ENCODE data around the gene COTL1.
A peak's percentile ranks its signal among the peaks of the same experiment; 100 is the strongest.
"Not testable (repeated sequence)": the region's sequence is repeated elsewhere in the genome, so short reads cannot be mapped to it uniquely, and the experiment has no call there.

COTL1 gene

GRCh38 chr16:84625556-84625955 lies 7.7 kb upstream of the COTL1 start:
- H3K4me3 ChIP-seq (ENCODE audit: low read length), result no peak overlapping the region
- no peaks in the 10 kb centered on the region for H3K4me1 ChIP-seq (ENCODE audit: control insufficient read depth, low read depth, low read length)
- H3K27me3 ChIP-seq (ENCODE audit: control insufficient read depth, insufficient read depth, low read length), result no peaks in the 10 kb centered on the region
- no peaks in the 10 kb centered on the region for H3K9me3 ChIP-seq (ENCODE audit: control insufficient read depth, low read depth, low read length)
- no peak overlapping the region for H3K27ac ChIP-seq (ENCODE audit: low read length)
- H3K9ac ChIP-seq (ENCODE audit: low read length), result no peak overlapping the region
- H3K36me3 ChIP-seq (ENCODE audit: control insufficient read depth, low read depth, low read length), result no peaks in the 10 kb centered on the region

- not testable (repeated sequence) for H3K27ac ChIP-seq (ENCODE audit: low read length); H3K9ac ChIP-seq (ENCODE audit: low read length); H3K4me3 ChIP-seq (ENCODE audit: low read length); H3K36me3 ChIP-seq (ENCODE audit: control insufficient read depth, low read depth, low read length); H3K9me3 ChIP-seq (ENCODE audit: control insufficient read depth, low read depth, low read length); H3K4me1 ChIP-seq (ENCODE audit: control insufficient read depth, low read depth, low read length)
- H3K27me3 ChIP-seq (ENCODE audit: control insufficient read depth, insufficient read depth, low read length), result peaks cover 11% of the 10 kb centered on the region
Measured at GRCh38 chr16:84620913-84621312, 3.0 kb upstream of the COTL1 start.

- peak overlapping the region; percentile 69 for H3K9ac ChIP-seq (ENCODE audit: low read length)
- H3K27me3 ChIP-seq (ENCODE audit: control insufficient read depth, insufficient read depth, low read length), result peaks cover 11% of the 10 kb centered on the region
- no peaks in the 10 kb centered on the region for H3K9me3 ChIP-seq (ENCODE audit: control insufficient read depth, low read depth, low read length)
- H3K4me3 ChIP-seq (ENCODE audit: low read length), result peak overlapping the region; percentile 34
- H3K36me3 ChIP-seq (ENCODE audit: control insufficient read depth, low read depth, low read length), result no peaks in the 10 kb centered on the region
- H3K27ac ChIP-seq (ENCODE audit: low read length), result peak overlapping the region; percentile 47
- H3K4me1 ChIP-seq (ENCODE audit: control insufficient read depth, low read depth, low read length), result peaks cover 8% of the 10 kb centered on the region
Measured at GRCh38 chr16:84618581-84619460, 943 bp upstream of the COTL1 start.

- no peaks in the 10 kb centered on the region for H3K9me3 ChIP-seq (ENCODE audit: control insufficient read depth, low read depth, low read length)
- H3K36me3 ChIP-seq (ENCODE audit: control insufficient read depth, low read depth, low read length), result no peaks in the 10 kb centered on the region
- H3K27ac ChIP-seq (ENCODE audit: low read length), result no peak overlapping the region
- H3K9ac ChIP-seq (ENCODE audit: low read length), result peak overlapping the region; percentile 10
- peaks cover 10% of the 10 kb centered on the region for H3K4me1 ChIP-seq (ENCODE audit: control insufficient read depth, low read depth, low read length)
- H3K27me3 ChIP-seq (ENCODE audit: control insufficient read depth, insufficient read depth, low read length), result peaks cover 11% of the 10 kb centered on the region
- H3K4me3 ChIP-seq (ENCODE audit: low read length), result peak overlapping the region; percentile 77
Measured at GRCh38 chr16:84617041-84617790, 662 bp downstream of the COTL1 start.

GRCh38 chr16:84616515-84616914 lies 1.4 kb downstream of the COTL1 start:
- H3K4me1 ChIP-seq (ENCODE audit: control insufficient read depth, low read depth, low read length), result peaks cover 10% of the 10 kb centered on the region
- H3K9ac ChIP-seq (ENCODE audit: low read length), result peak overlapping the region; percentile 10
- H3K36me3 ChIP-seq (ENCODE audit: control insufficient read depth, low read depth, low read length), result no peaks in the 10 kb centered on the region
- H3K27me3 ChIP-seq (ENCODE audit: control insufficient read depth, insufficient read depth, low read length), result peaks cover 11% of the 10 kb centered on the region
- H3K27ac ChIP-seq (ENCODE audit: low read length), result no peak overlapping the region
- no peaks in the 10 kb centered on the region for H3K9me3 ChIP-seq (ENCODE audit: control insufficient read depth, low read depth, low read length)
- H3K4me3 ChIP-seq (ENCODE audit: low read length), result peak overlapping the region; percentile 77

GRCh38 chr16:84614968-84615813 lies 2.7 kb downstream of the COTL1 start:
- Histone ChIP-seq H3K4me1 (ENCODE audit: control insufficient read depth, low read depth, low read length) (peaks cover 10% of the 10 kb centered on the region), H3K9ac (ENCODE audit: low read length) (no peak overlapping the region), H3K36me3 (ENCODE audit: control insufficient read depth, low read depth, low read length) (no peaks in the 10 kb centered on the region), H3K9me3 (ENCODE audit: control insufficient read depth, low read depth, low read length) (no peaks in the 10 kb centered on the region), H3K27me3 (ENCODE audit: control insufficient read depth, insufficient read depth, low read length) (peaks cover 11% of the 10 kb centered on the region), H3K27ac (ENCODE audit: low read length) (no peak overlapping the region), H3K4me3 (ENCODE audit: low read length) (no peak overlapping the region)

GRCh38 chr16:84614623-84614967 lies 3.3 kb downstream of the COTL1 start:
- H3K4me1 ChIP-seq (ENCODE audit: control insufficient read depth, low read depth, low read length), result peaks cover 10% of the 10 kb centered on the region
- no peaks in the 10 kb centered on the region for H3K9me3 ChIP-seq (ENCODE audit: control insufficient read depth, low read depth, low read length)
- H3K9ac ChIP-seq (ENCODE audit: low read length), result no peak overlapping the region
- peaks cover 11% of the 10 kb centered on the region for H3K27me3 ChIP-seq (ENCODE audit: control insufficient read depth, insufficient read depth, low read length)
- no peaks in the 10 kb centered on the region for H3K36me3 ChIP-seq (ENCODE audit: control insufficient read depth, low read depth, low read length)
- H3K27ac ChIP-seq (ENCODE audit: low read length), result no peak overlapping the region
- H3K4me3 ChIP-seq (ENCODE audit: low read length), result no peak overlapping the region

GRCh38 chr16:84614073-84614459 lies 3.8 kb downstream of the COTL1 start:
- Histone ChIP-seq H3K9me3 (ENCODE audit: control insufficient read depth, low read depth, low read length) (no peaks in the 10 kb centered on the region), H3K4me1 (ENCODE audit: control insufficient read depth, low read depth, low read length) (peaks cover 7% of the 10 kb centered on the region), H3K36me3 (ENCODE audit: control insufficient read depth, low read depth, low read length) (no peaks in the 10 kb centered on the region), H3K4me3 (ENCODE audit: low read length) (no peak overlapping the region), H3K27ac (ENCODE audit: low read length) (no peak overlapping the region), H3K9ac (ENCODE audit: low read length) (no peak overlapping the region), H3K27me3 (ENCODE audit: control insufficient read depth, insufficient read depth, low read length) (peaks cover 11% of the 10 kb centered on the region)

- Histone ChIP-seq H3K9me3 (ENCODE audit: control insufficient read depth, low read depth, low read length) (no peaks in the 10 kb centered on the region), H3K27me3 (ENCODE audit: control insufficient read depth, insufficient read depth, low read length) (peaks cover 11% of the 10 kb centered on the region), H3K27ac (ENCODE audit: low read length) (no peak overlapping the region), H3K9ac (ENCODE audit: low read length) (no peak overlapping the region), H3K36me3 (ENCODE audit: control insufficient read depth, low read depth, low read length) (no peaks in the 10 kb centered on the region), H3K4me3 (ENCODE audit: low read length) (no peak overlapping the region), H3K4me1 (ENCODE audit: control insufficient read depth, low read depth, low read length) (peaks cover 2% of the 10 kb centered on the region)
Measured at GRCh38 chr16:84613408-84614072, 4.3 kb downstream of the COTL1 start.

GRCh38 chr16:84612686-84613085 lies 5.2 kb downstream of the COTL1 start:
- Histone ChIP-seq H3K27me3 (ENCODE audit: control insufficient read depth, insufficient read depth, low read length) (peaks cover 11% of the 10 kb centered on the region), H3K27ac (ENCODE audit: low read length) (no peak overlapping the region), H3K4me3 (ENCODE audit: low read length) (no peak overlapping the region), H3K36me3 (ENCODE audit: control insufficient read depth, low read depth, low read length) (no peaks in the 10 kb centered on the region), H3K4me1 (ENCODE audit: control insufficient read depth, low read depth, low read length) (peaks cover 2% of the 10 kb centered on the region), H3K9me3 (ENCODE audit: control insufficient read depth, low read depth, low read length) (no peaks in the 10 kb centered on the region), H3K9ac (ENCODE audit: low read length) (no peak overlapping the region)

- H3K9ac ChIP-seq (ENCODE audit: low read length), result no peak overlapping the region
- no peak overlapping the region for H3K4me3 ChIP-seq (ENCODE audit: low read length)
- peaks cover 2% of the 10 kb centered on the region for H3K4me1 ChIP-seq (ENCODE audit: control insufficient read depth, low read depth, low read length)
- H3K27ac ChIP-seq (ENCODE audit: low read length), result no peak overlapping the region
- no peaks in the 10 kb centered on the region for H3K9me3 ChIP-seq (ENCODE audit: control insufficient read depth, low read depth, low read length)
- H3K36me3 ChIP-seq (ENCODE audit: control insufficient read depth, low read depth, low read length), result no peaks in the 10 kb centered on the region
- H3K27me3 ChIP-seq (ENCODE audit: control insufficient read depth, insufficient read depth, low read length), result no peaks in the 10 kb centered on the region
Measured at GRCh38 chr16:84611041-84611440, 6.8 kb downstream of the COTL1 start.

All from iPS-18a (cell line).